Mesendoderm (in vitro differentiated cells): ENCODE results near the gene STK33.
A peak's percentile ranks its signal among the peaks of the same experiment; 100 is the strongest.

Source experiments
- DNase-seq: peaks from one replicate; pipeline ENCODE4 v3.0.0; 2013
- H2AK5ac ChIP-seq: 2 replicates; pipeline ENCODE4 v1.6.1; 2013; ENCODE audit warnings: low read length, inconsistent platforms
- H2BK120ac ChIP-seq: 2 replicates; pipeline ENCODE4 v1.6.1; 2013; ENCODE audit warnings: low read depth, mild to moderate bottlenecking, low read length, moderate library complexity, mixed read lengths
- H2BK15ac ChIP-seq: replicated peaks from 2 replicates; pipeline ENCODE4 v1.6.1; 2013; ENCODE audit warnings: low read depth, mild to moderate bottlenecking, moderate library complexity
- H2BK5ac ChIP-seq: 2 replicates; pipeline ENCODE4 v1.6.1; 2013; ENCODE audit warnings: low read length, inconsistent platforms
- H3K18ac ChIP-seq: 2 replicates; pipeline ENCODE4 v1.6.1; 2013; ENCODE audit warnings: mild to moderate bottlenecking, low read length, mixed read lengths
- H3K23ac ChIP-seq: one replicate; pipeline ENCODE4 v1.6.1; 2013; ENCODE audit warnings: low read length
- H3K27ac ChIP-seq: 2 replicates; pipeline ENCODE4 v1.5.1; 2013; ENCODE audit warnings: low read depth, mild to moderate bottlenecking, inconsistent platforms, low read length, moderate library complexity
- H3K27me3 ChIP-seq: 2 replicates; pipeline ENCODE4 v1.6.1; 2013; ENCODE audit warnings: low read length, control low read depth, mild to moderate bottlenecking, inconsistent platforms; ENCODE audit not compliant: insufficient read depth, poor library complexity
- H3K36me3 ChIP-seq: 2 replicates; pipeline ENCODE4 v1.6.1; 2013; ENCODE audit warnings: low read length, inconsistent platforms; ENCODE audit not compliant: control insufficient read depth, insufficient read depth
- H3K4ac ChIP-seq: one replicate; pipeline ENCODE4 v1.6.1; 2013; ENCODE audit warnings: low read depth, mild to moderate bottlenecking, low read length, moderate library complexity
- H3K4me1 ChIP-seq: 2 replicates; pipeline ENCODE4 v1.6.1; 2013; ENCODE audit warnings: low read depth, low read length, inconsistent platforms; ENCODE audit not compliant: control insufficient read depth
- H3K4me2 ChIP-seq: 2 replicates; pipeline ENCODE4 v1.6.1; 2013; ENCODE audit warnings: low read length
- H3K4me3 ChIP-seq: 2 replicates; pipeline ENCODE4 v1.5.1; 2013; ENCODE audit warnings: mild to moderate bottlenecking, low read length
- H3K56ac ChIP-seq: one replicate; pipeline ENCODE4 v1.6.1; 2013; ENCODE audit warnings: low read length
- H3K79me1 ChIP-seq: 2 replicates; pipeline ENCODE4 v1.6.1; 2013; ENCODE audit warnings: low read length, inconsistent platforms
- H3K79me2 ChIP-seq: 2 replicates; pipeline ENCODE4 v1.6.1; 2013; ENCODE audit warnings: mild to moderate bottlenecking, low read length; ENCODE audit not compliant: control insufficient read depth, insufficient read depth
- H3K9ac ChIP-seq: 2 replicates; pipeline ENCODE4 v1.6.1; 2013; ENCODE audit warnings: low read length, inconsistent platforms
- H4K5ac ChIP-seq: one replicate; pipeline ENCODE4 v1.6.1; 2013; ENCODE audit warnings: low read length
- H4K8ac ChIP-seq: one replicate; pipeline ENCODE4 v1.6.1; 2013; ENCODE audit warnings: low read depth, mild to moderate bottlenecking, control low read depth, low read length, moderate library complexity
- WGBS: extraction: QIAGEN DNeasy Blood & Tissue Kit; methylation state at CpG from one replicate; pipeline ENCODE4 v1.1.7; 2013; ENCODE audit warnings: low lambda C conversion rate, missing lambda C conversion rate; ENCODE audit not compliant: insufficient coverage; ENCODE audit errors: extremely low coverage; 5-methylcytosine and 5-hydroxymethylcytosine counted together

The STK33 gene

GRCh38 chr11:8383227-8383626 is 210.8 kb downstream of the STK33 start:
- H3K79me2 ChIP-seq: no peaks in the 10 kb centered on the region
- no peak overlapping the region for H3K18ac ChIP-seq
- no peak overlapping the region for H3K27ac ChIP-seq
- no peaks in the 10 kb centered on the region for H3K79me1 ChIP-seq
- no peak overlapping the region for H2BK5ac ChIP-seq
- WGBS: no CpG with 5 or more reads among the region's 1 CpG
- no peak overlapping the region for H4K8ac ChIP-seq
- H4K5ac ChIP-seq: no peak overlapping the region
- H3K4ac ChIP-seq: no peak overlapping the region
- no peak overlapping the region for H3K9ac ChIP-seq
- no peak overlapping the region for H3K23ac ChIP-seq
- no peak overlapping the region for H2BK120ac ChIP-seq
- no peak overlapping the region for H3K4me2 ChIP-seq
- no peak for DNase-seq
- no peak overlapping the region for H2AK5ac ChIP-seq
- H3K36me3 ChIP-seq: no peaks in the 10 kb centered on the region
- no peaks in the 10 kb centered on the region for H3K27me3 ChIP-seq
- H2BK15ac ChIP-seq: no peak overlapping the region
- no peak overlapping the region for H3K4me3 ChIP-seq
- H3K4me1 ChIP-seq: no peaks in the 10 kb centered on the region
- no peak overlapping the region for H3K56ac ChIP-seq

- no peak overlapping the region for H4K8ac ChIP-seq
- no peaks in the 10 kb centered on the region for H3K79me2 ChIP-seq
- no peak overlapping the region for H3K4me2 ChIP-seq
- no peak overlapping the region for H3K4ac ChIP-seq
- no peak overlapping the region for H3K27ac ChIP-seq
- DNase-seq: no peak
- no peaks in the 10 kb centered on the region for H3K4me1 ChIP-seq
- no peak overlapping the region for H3K23ac ChIP-seq
- H3K4me3 ChIP-seq: no peak overlapping the region
- H3K18ac ChIP-seq: no peak overlapping the region
- no peak overlapping the region for H2BK15ac ChIP-seq
- H2AK5ac ChIP-seq: no peak overlapping the region
- no peaks in the 10 kb centered on the region for H3K27me3 ChIP-seq
- H2BK5ac ChIP-seq: no peak overlapping the region
- no peaks in the 10 kb centered on the region for H3K36me3 ChIP-seq
- H4K5ac ChIP-seq: no peak overlapping the region
- no CpG with 5 or more reads among the region's 9 CpGs for WGBS
- H3K56ac ChIP-seq: no peak overlapping the region
- no peak overlapping the region for H3K9ac ChIP-seq
- no peak overlapping the region for H2BK120ac ChIP-seq
- H3K79me1 ChIP-seq: no peaks in the 10 kb centered on the region
Observed at GRCh38 chr11:8382436-8383053, 211.5 kb downstream of the STK33 start.

GRCh38 chr11:8381871-8382396 is 212.1 kb downstream of the STK33 start:
- no peaks in the 10 kb centered on the region for H3K27me3 ChIP-seq
- no peaks in the 10 kb centered on the region for H3K36me3 ChIP-seq
- H3K79me1 ChIP-seq: no peaks in the 10 kb centered on the region
- no peak overlapping the region for H2BK15ac ChIP-seq
- H4K8ac ChIP-seq: no peak overlapping the region
- no peak overlapping the region for H3K27ac ChIP-seq
- H3K79me2 ChIP-seq: no peaks in the 10 kb centered on the region
- H2BK5ac ChIP-seq: no peak overlapping the region
- H3K9ac ChIP-seq: no peak overlapping the region
- DNase-seq: no peak
- H4K5ac ChIP-seq: no peak overlapping the region
- no peak overlapping the region for H2BK120ac ChIP-seq
- no peak overlapping the region for H2AK5ac ChIP-seq
- WGBS: no CpG with 5 or more reads among the region's 13 CpGs
- H3K4me1 ChIP-seq: no peaks in the 10 kb centered on the region
- H3K18ac ChIP-seq: no peak overlapping the region
- H3K4ac ChIP-seq: no peak overlapping the region
- H3K4me2 ChIP-seq: no peak overlapping the region
- H3K56ac ChIP-seq: no peak overlapping the region
- H3K23ac ChIP-seq: no peak overlapping the region
- no peak overlapping the region for H3K4me3 ChIP-seq

GRCh38 chr11:8381343-8381742 is 212.7 kb downstream of the STK33 start:
- Histone ChIP-seq H3K9ac (no peak overlapping the region), H3K4me2 (no peak overlapping the region), H3K4me1 (no peaks in the 10 kb centered on the region), H2AK5ac (no peak overlapping the region), H2BK5ac (no peak overlapping the region), H3K79me1 (no peaks in the 10 kb centered on the region), H3K79me2 (no peaks in the 10 kb centered on the region), H3K4me3 (no peak overlapping the region), H4K5ac (no peak overlapping the region), H4K8ac (no peak overlapping the region), H3K27ac (no peak overlapping the region), H3K18ac (no peak overlapping the region), H2BK15ac (no peak overlapping the region), H3K36me3 (no peaks in the 10 kb centered on the region), H2BK120ac (no peak overlapping the region), H3K23ac (no peak overlapping the region), H3K56ac (no peak overlapping the region), H3K4ac (no peak overlapping the region), H3K27me3 (no peaks in the 10 kb centered on the region)
- DNase-seq: no peak
- no CpG with 5 or more reads among the region's 6 CpGs for WGBS

GRCh38 chr11:8375932-8376331 is 218.1 kb downstream of the STK33 start:
- H3K27me3 ChIP-seq: no peaks in the 10 kb centered on the region
- H2BK15ac ChIP-seq: no peak overlapping the region
- H2BK5ac ChIP-seq: no peak overlapping the region
- H3K4me2 ChIP-seq: no peak overlapping the region
- no peak overlapping the region for H2AK5ac ChIP-seq
- no peak overlapping the region for H3K4ac ChIP-seq
- H3K79me2 ChIP-seq: no peaks in the 10 kb centered on the region
- H3K18ac ChIP-seq: no peak overlapping the region
- no peaks in the 10 kb centered on the region for H3K79me1 ChIP-seq
- no peak overlapping the region for H4K8ac ChIP-seq
- no peak overlapping the region for H2BK120ac ChIP-seq
- peak; percentile 25 for DNase-seq
- H4K5ac ChIP-seq: no peak overlapping the region
- H3K4me3 ChIP-seq: no peak overlapping the region
- no peak overlapping the region for H3K56ac ChIP-seq
- no peak overlapping the region for H3K9ac ChIP-seq
- H3K23ac ChIP-seq: no peak overlapping the region
- no peaks in the 10 kb centered on the region for H3K36me3 ChIP-seq
- no CpG with 5 or more reads among the region's 4 CpGs for WGBS
- peaks cover 1% of the 10 kb centered on the region for H3K4me1 ChIP-seq
- no peak overlapping the region for H3K27ac ChIP-seq

- Histone ChIP-seq H3K18ac (no peak overlapping the region), H4K5ac (no peak overlapping the region)
Observed at GRCh38 chr11:8375460-8375859, 218.6 kb downstream of the STK33 start.

More at GRCh38 chr11:8375460-8375859, 218.6 kb downstream of the STK33 start:
- Histone ChIP-seq H3K23ac (no peak overlapping the region), H3K27ac (no peak overlapping the region), H3K9ac (no peak overlapping the region), H2BK15ac (no peak overlapping the region), H3K56ac (no peak overlapping the region), H2AK5ac (no peak overlapping the region), H3K79me1 (no peaks in the 10 kb centered on the region), H2BK5ac (no peak overlapping the region), H2BK120ac (no peak overlapping the region), H3K27me3 (no peaks in the 10 kb centered on the region), H3K4ac (no peak overlapping the region), H3K79me2 (no peaks in the 10 kb centered on the region), H4K8ac (no peak overlapping the region), H3K36me3 (no peaks in the 10 kb centered on the region), H3K4me1 (peaks cover 1% of the 10 kb centered on the region), H3K4me2 (no peak overlapping the region), H3K4me3 (no peak overlapping the region)
- WGBS: no CpG with 5 or more reads among the region's 3 CpGs
- DNase-seq: peak; percentile 42
